Gastrocnemius medialis (tissue), 4 donors: ENCODE data around the gene SYTL2.
"Not testable (repeated sequence)": the region's sequence is repeated elsewhere in the genome, so short reads cannot be mapped to it uniquely, and the experiment has no call there.

Source experiments
- CTCF ChIP-seq, 5 experiments: fragments of 450-650 bp in 3 of 5; fragments of 200-600 bp in 2 of 5; sonication (generic) in 2 of 5; IDR thresholded peaks in 4 of 5; conservative IDR thresholded peaks in 1 of 5; 1 replicate in 4 of 5; 2 replicates in 1 of 5; pipeline ENCODE4 v1.5.1; 2016 to 2019; ENCODE audit warnings: antibody characterized with exemption in 5 of 5, mild to moderate bottlenecking in 3 of 5, moderate library complexity in 3 of 5
- POLR2A ChIP-seq, 2 donors: fragments of 450-650 bp; IDR thresholded peaks; one replicate each; pipeline ENCODE4 v1.6.1; 2017; ENCODE audit warnings: antibody characterized with exemption in 2 of 2, mild to moderate bottlenecking in 2 of 2, moderate library complexity in 2 of 2

- TF ChIP-seq CTCF (IDR thresholded peaks at IDR 0.05 in 4 of 5, conservative IDR thresholded peaks at IDR 0.05 in 1 of 5); POLR2A (IDR thresholded peaks at IDR 0.05): not testable (repeated sequence)
Observed at GRCh38 chr11:85852754-85853153, 41.8 kb upstream of the SYTL2 start.
